Measurements from ENCODE around the gene ALOX5. TPM values are rescaled to one million over a fixed set of nuclear protein-coding genes. Genes with fewer than 3 reads are reported as not detected.

Gene ALOX5
- total RNA-seq, 1 donor from 2014 or later = 181 TPM

- no peaks in the 10 kb centered on the region for H3K27me3 Mint-ChIP-seq
- POLR2A ChIA-PET = no interaction called here
These were observed 5.8 kb upstream of the ALOX5 start for GRCh38 chr10:45368181-45368580.

GRCh38 chr10:45370202-45370955 is 3.6 kb upstream of the ALOX5 start:
- peak overlapping the region; percentile 52 for H3K4me3 Mint-ChIP-seq

More at GRCh38 chr10:45368181-45368580, 5.8 kb upstream of the ALOX5 start:
- intact Hi-C loops (cut with micrococcal nuclease) = no loop called here
- no peak for ATAC-seq (ENCODE audit: low read depth)
- CTCF ChIA-PET = no interaction called here
- TF ChIP-seq CTCF (IDR thresholded peaks at IDR 0.05) = no peak
- no peak for DNase-seq
- Mint-ChIP-seq H3K9me3 (no peaks in the 10 kb centered on the region), H3K27ac (peak overlapping the region; percentile 81), H3K36me3 (ENCODE audit: low read depth) (no peaks in the 10 kb centered on the region), H3K4me3 (peak overlapping the region; percentile 56), H3K4me1 (peaks cover 75% of the 10 kb centered on the region)

GRCh38 chr10:45371560-45371959 is 2.5 kb upstream of the ALOX5 start:
- intact Hi-C loops (cut with micrococcal nuclease) = loop anchor here (1.0 to 10.0 kb wide), 6 partner anchors 19 to 653 kb away; partner anchors contain the start of gene ZNF22
- H3K27ac Mint-ChIP-seq = peak overlapping the region; percentile 68
- peaks cover 9% of the 10 kb centered on the region for H3K36me3 Mint-ChIP-seq (ENCODE audit: low read depth)
- H3K27me3 Mint-ChIP-seq = no peaks in the 10 kb centered on the region
- DNase-seq = no peak
- no peaks in the 10 kb centered on the region for H3K9me3 Mint-ChIP-seq
- no peak overlapping the region for H3K4me3 Mint-ChIP-seq
- no peak for TF ChIP-seq CTCF (IDR thresholded peaks at IDR 0.05)
- ChIA-PET POLR2A (interaction anchor here (3.0 kb wide), 1 partner anchor 90 kb away, joined by 13 read pairs; no protein-coding TSS in a partner anchor), CTCF (interaction anchor here (1.4 to 1.9 kb wide), 3 partner anchors 14 to 121 kb away, joined by 3 to 5 read pairs (median 3); no protein-coding TSS in a partner anchor)
- no peak for ATAC-seq (ENCODE audit: low read depth)
- H3K4me1 Mint-ChIP-seq = peaks cover 85% of the 10 kb centered on the region

More at GRCh38 chr10:45370202-45370955, 3.6 kb upstream of the ALOX5 start:
- no peaks in the 10 kb centered on the region for H3K9me3 Mint-ChIP-seq
- peak overlapping the region; percentile 68 for H3K27ac Mint-ChIP-seq
- POLR2A ChIA-PET = interaction anchor here (1.4 to 3.0 kb wide), 5 partner anchors 11 to 92 kb away, joined by 3 to 13 read pairs (median 3); no protein-coding TSS in a partner anchor
- ATAC-seq (ENCODE audit: low read depth) (no peak), DNase-seq (no peak)
- H3K4me1 Mint-ChIP-seq = peaks cover 82% of the 10 kb centered on the region
- TF ChIP-seq CTCF (IDR thresholded peaks at IDR 0.05) = no peak
- CTCF ChIA-PET = interaction anchor here (1.9 kb wide), 1 partner anchor 120 kb away, joined by 5 read pairs; no protein-coding TSS in a partner anchor
- intact Hi-C loops (cut with micrococcal nuclease) = loop anchor here (2.0 to 10.0 kb wide), 5 partner anchors 18 to 654 kb away; partner anchors contain the start of gene ZNF22
- H3K36me3 Mint-ChIP-seq (ENCODE audit: low read depth) = peaks cover 3% of the 10 kb centered on the region
- no peaks in the 10 kb centered on the region for H3K27me3 Mint-ChIP-seq

GRCh38 chr10:45372251-45372951 is 1.6 kb upstream of the ALOX5 start:
- Mint-ChIP-seq H3K27me3 (no peaks in the 10 kb centered on the region), H3K9me3 (no peaks in the 10 kb centered on the region), H3K4me1 (peaks cover 88% of the 10 kb centered on the region), H3K4me3 (peak overlapping the region; percentile 94), H3K36me3 (ENCODE audit: low read depth) (peaks cover 11% of the 10 kb centered on the region), H3K27ac (peak overlapping the region; percentile 92)
- POLR2A ChIA-PET = interaction anchor here (1.0 to 2.1 kb wide), 2 partner anchors 89 to 93 kb away, joined by 4 to 20 read pairs; no protein-coding TSS in a partner anchor
- ATAC-seq (ENCODE audit: low read depth) = no peak
- CTCF ChIA-PET = interaction anchor here (1.4 to 1.6 kb wide), 2 partner anchors 15 to 122 kb away, joined by 3 read pairs; no protein-coding TSS in a partner anchor
- no peak for TF ChIP-seq CTCF (IDR thresholded peaks at IDR 0.05)
- intact Hi-C loops (cut with micrococcal nuclease) = loop anchor here (5.0 to 10.0 kb wide), 3 partner anchors 65 to 652 kb away; partner anchors contain the start of gene ZNF22
- DNase-seq = no peak

All from activated B cell treated with CpG ODN at 0.5 μM for 24 hours (primary cell).